Activated B cell treated with CpG ODN at 0.5 μM for 24 hours (primary cell): ENCODE data around the gene SPG21. TPM values are rescaled to one million over a fixed set of nuclear protein-coding genes. Genes with fewer than 3 reads are reported as not detected.
"Not testable (repeated sequence)": the region's sequence is repeated elsewhere in the genome, so short reads cannot be mapped to it uniquely, and the experiment has no call there.

Experiments
- ATAC-seq: fragments of 200-7000 bp; cut with Tn5 transposase; one replicate; pipeline ENCODE4 v1.10.0; 2021; ENCODE audit warnings: low read depth, mild to moderate bottlenecking, moderate library complexity
- CTCF ChIA-PET: fragments of 350-600 bp; sonication (Branson Sonifier 250); formaldehyde crosslinking; loops from one replicate; lab custom pipeline; 2021; ENCODE audit warnings: antibody characterized with exemption; lab: Charles Lee
- POLR2A ChIA-PET: fragments of 350-600 bp; sonication (Branson Sonifier 250); formaldehyde crosslinking; loops from one replicate; lab custom pipeline; 2021; ENCODE audit warnings: antibody characterized with exemption; lab: Charles Lee
- DNase-seq: peaks from one replicate; pipeline ENCODE4 v3.0.0; 2022
- H3K27ac Mint-ChIP-seq: one replicate; pipeline ENCODE4 v1.8.0; 2020; ENCODE audit warnings: mixed read lengths
- H3K27me3 Mint-ChIP-seq: one replicate; pipeline ENCODE4 v1.8.0; 2021; ENCODE audit warnings: mixed read lengths
- H3K36me3 Mint-ChIP-seq: one replicate; pipeline ENCODE4 v1.8.0; 2021; ENCODE audit warnings: low read depth, mixed read lengths
- H3K4me1 Mint-ChIP-seq: one replicate; pipeline ENCODE4 v1.8.0; 2021; ENCODE audit warnings: mixed read lengths
- H3K4me3 Mint-ChIP-seq: one replicate; pipeline ENCODE4 v1.8.0; 2020; ENCODE audit warnings: mild to moderate bottlenecking, mixed read lengths
- H3K9me3 Mint-ChIP-seq: one replicate; pipeline ENCODE4 v1.8.0; 2020; ENCODE audit warnings: mixed read lengths
- intact Hi-C: fragments of 100-400 bp; cut with micrococcal nuclease; formaldehyde crosslinking; loops from one replicate; pipeline ENCODE4 v1.15.1; 2024
- total RNA-seq: library from RNA; stranded (reverse); gene quantifications from 2 replicates; pipeline ENCODE4 v1.2.3, GENCODE V29; 2022
- TF ChIP-seq, protein P1 (sequence below): fragments of 200-600 bp; IDR thresholded peaks from one replicate; pipeline ENCODE4 v1.8.0; 2022; ENCODE audit warnings: antibody characterized with exemption, mild to moderate bottlenecking

The SPG21 gene
- total RNA-seq, 1 donor from 2014 or later = 75.7 TPM

DNA sequence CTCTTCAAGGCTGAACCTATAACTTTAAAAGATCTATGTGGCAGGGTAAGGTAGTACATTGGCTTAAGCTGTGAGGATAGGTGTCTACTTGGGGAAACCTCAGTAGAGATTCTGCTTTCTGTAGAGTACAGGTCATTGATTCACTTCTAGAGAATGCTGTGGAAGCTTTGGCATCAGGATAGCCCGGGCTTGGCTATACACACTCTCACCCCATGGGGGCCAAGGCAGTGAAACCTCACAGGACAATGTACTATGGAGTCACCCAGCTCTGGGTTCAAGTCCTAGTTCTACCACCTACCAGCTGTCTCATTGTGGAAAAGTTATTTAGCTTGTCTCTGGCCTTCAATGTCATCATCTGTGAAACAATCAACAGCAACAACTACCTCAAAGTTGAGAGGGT lies 30.7 kb upstream of the SPG21 start:
- intact Hi-C loops = no loop called here
- CTCF ChIA-PET = no interaction called here
- DNase-seq (no peak), ATAC-seq (no peak)
- Mint-ChIP-seq H3K9me3 (no peaks in the 10 kb centered on the region), H3K27ac (no peak overlapping the region), H3K4me3 (no peak overlapping the region), H3K36me3 (peaks cover 63% of the 10 kb centered on the region), H3K4me1 (no peaks in the 10 kb centered on the region), H3K27me3 (no peaks in the 10 kb centered on the region)
- TF ChIP-seq, protein P1, sequence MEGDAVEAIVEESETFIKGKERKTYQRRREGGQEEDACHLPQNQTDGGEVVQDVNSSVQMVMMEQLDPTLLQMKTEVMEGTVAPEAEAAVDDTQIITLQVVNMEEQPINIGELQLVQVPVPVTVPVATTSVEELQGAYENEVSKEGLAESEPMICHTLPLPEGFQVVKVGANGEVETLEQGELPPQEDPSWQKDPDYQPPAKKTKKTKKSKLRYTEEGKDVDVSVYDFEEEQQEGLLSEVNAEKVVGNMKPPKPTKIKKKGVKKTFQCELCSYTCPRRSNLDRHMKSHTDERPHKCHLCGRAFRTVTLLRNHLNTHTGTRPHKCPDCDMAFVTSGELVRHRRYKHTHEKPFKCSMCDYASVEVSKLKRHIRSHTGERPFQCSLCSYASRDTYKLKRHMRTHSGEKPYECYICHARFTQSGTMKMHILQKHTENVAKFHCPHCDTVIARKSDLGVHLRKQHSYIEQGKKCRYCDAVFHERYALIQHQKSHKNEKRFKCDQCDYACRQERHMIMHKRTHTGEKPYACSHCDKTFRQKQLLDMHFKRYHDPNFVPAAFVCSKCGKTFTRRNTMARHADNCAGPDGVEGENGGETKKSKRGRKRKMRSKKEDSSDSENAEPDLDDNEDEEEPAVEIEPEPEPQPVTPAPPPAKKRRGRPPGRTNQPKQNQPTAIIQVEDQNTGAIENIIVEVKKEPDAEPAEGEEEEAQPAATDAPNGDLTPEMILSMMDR = no peak
- POLR2A ChIA-PET = interaction anchor here (0.6 kb wide), 1 partner anchor 15 kb away, joined by 3 read pairs; no protein-coding TSS in a partner anchor

GRCh38 chr15:65011198-65011597 lies 21.5 kb upstream of the SPG21 start:
- not testable (repeated sequence) for H3K27ac Mint-ChIP-seq

DNA sequence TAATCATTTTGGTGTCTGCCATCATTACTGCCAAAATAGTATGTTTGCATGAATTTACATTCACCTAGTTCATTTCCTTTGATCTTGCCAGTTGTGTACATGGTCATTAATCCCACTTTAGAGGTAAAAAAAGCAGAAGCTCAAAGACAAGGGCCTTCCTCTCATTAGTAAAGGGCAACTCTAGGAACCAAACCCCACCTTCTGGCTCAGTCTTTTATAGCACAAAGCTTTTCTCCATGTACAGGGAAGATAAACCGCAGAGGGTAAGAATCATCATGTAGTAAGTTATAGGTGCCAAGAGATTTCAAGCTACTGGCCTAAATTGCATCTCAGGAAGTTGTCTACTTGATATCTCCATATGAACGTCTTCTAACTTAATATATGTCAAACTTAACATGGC lies 19.3 kb upstream of the SPG21 start:
- ATAC-seq (peak; percentile 60), DNase-seq (no peak)
- no peak overlapping the region for H3K27ac Mint-ChIP-seq
- ChIA-PET POLR2A (interaction anchor here (1.4 kb wide), 1 partner anchor 19 kb away, joined by 7 read pairs; the partner anchor contains the start of gene SPG21), CTCF (interaction anchor here (1.0 to 2.0 kb wide), 9 partner anchors 9 to 281 kb away, joined by 3 to 6 read pairs (median 4); partner anchors contain the start of gene SPG21)
- peaks cover 39% of the 10 kb centered on the region for H3K36me3 Mint-ChIP-seq
- intact Hi-C loops = loop anchor here (1.0 to 2.0 kb wide), 2 partner anchors 18 to 278 kb away; no protein-coding TSS in a partner anchor
- no peaks in the 10 kb centered on the region for H3K27me3 Mint-ChIP-seq
- H3K4me3 Mint-ChIP-seq = no peak overlapping the region
- peaks cover 6% of the 10 kb centered on the region for H3K9me3 Mint-ChIP-seq
- TF ChIP-seq, protein P1 = no peak
- H3K4me1 Mint-ChIP-seq = peaks cover 6% of the 10 kb centered on the region

More at GRCh38 chr15:65011198-65011597, 21.5 kb upstream of the SPG21 start:
- H3K27me3 Mint-ChIP-seq, ATAC-seq, H3K4me3 Mint-ChIP-seq, CTCF ChIA-PET, intact Hi-C loops, DNase-seq, H3K9me3 Mint-ChIP-seq, H3K4me1 Mint-ChIP-seq: not testable (repeated sequence)
- H3K36me3 Mint-ChIP-seq = peaks cover 39% of the 10 kb centered on the region
- POLR2A ChIA-PET = interaction anchor here (0.6 kb wide), 1 partner anchor 14 kb away, joined by 4 read pairs; no protein-coding TSS in a partner anchor

- ChIA-PET POLR2A (interaction anchor here (0.6 kb wide), 1 partner anchor 25 kb away, joined by 8 read pairs; no protein-coding TSS in a partner anchor), CTCF (no interaction called here)
- TF ChIP-seq, protein P1 = no peak
- no peak for ATAC-seq
- peaks cover 32% of the 10 kb centered on the region for H3K36me3 Mint-ChIP-seq
- no peak for DNase-seq
- no peaks in the 10 kb centered on the region for H3K9me3 Mint-ChIP-seq
- H3K27me3 Mint-ChIP-seq = no peaks in the 10 kb centered on the region
- intact Hi-C loops = no loop called here
- no peak overlapping the region for H3K4me3 Mint-ChIP-seq
- peaks cover 6% of the 10 kb centered on the region for H3K4me1 Mint-ChIP-seq
- no peak overlapping the region for H3K27ac Mint-ChIP-seq
Measured at GRCh38 chr15:65006876-65007275, 17.2 kb upstream of the SPG21 start.

DNA sequence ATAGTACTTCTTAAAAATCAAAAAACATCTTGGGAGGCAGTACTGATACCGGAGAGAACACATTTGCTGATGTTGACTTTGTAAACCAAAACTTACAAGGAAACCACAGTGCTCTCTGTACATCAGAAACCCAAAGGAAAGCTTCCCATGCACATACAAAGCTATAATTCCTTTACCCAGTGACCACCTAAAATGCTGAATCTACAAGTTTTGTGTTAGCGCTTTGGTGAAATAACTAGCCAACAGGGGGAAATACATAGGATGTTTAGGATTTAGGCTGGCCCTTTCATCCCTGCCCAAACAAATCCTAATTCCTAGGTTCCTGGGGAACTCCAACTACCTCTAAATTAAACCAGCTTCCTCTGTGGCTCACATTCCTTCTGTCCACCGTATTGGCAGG lies 15.3 kb upstream of the SPG21 start:
- no peak overlapping the region for H3K4me3 Mint-ChIP-seq

More for the DNA sequence above, 15.3 kb upstream of the SPG21 start:
- DNase-seq (no peak), ATAC-seq (no peak)
- no peaks in the 10 kb centered on the region for H3K27me3 Mint-ChIP-seq
- no peaks in the 10 kb centered on the region for H3K9me3 Mint-ChIP-seq
- H3K27ac Mint-ChIP-seq = no peak overlapping the region
- H3K36me3 Mint-ChIP-seq = peaks cover 32% of the 10 kb centered on the region
- intact Hi-C loops = no loop called here
- CTCF ChIA-PET = no interaction called here
- POLR2A ChIA-PET = interaction anchor here (0.7 kb wide), 1 partner anchor 15 kb away, joined by 3 read pairs; no protein-coding TSS in a partner anchor
- TF ChIP-seq, protein P1 = no peak
- H3K4me1 Mint-ChIP-seq = peaks cover 6% of the 10 kb centered on the region
